ENCODE data around the gene CLNK.

GRCh38 chr4:10579648-10580047 lies 104.9 kb downstream of the CLNK start:
- no peak for TF ChIP-seq EP300 (IDR thresholded peaks at IDR 0.05; ENCODE audit: low read depth)
- TF ChIP-seq, protein P1, sequence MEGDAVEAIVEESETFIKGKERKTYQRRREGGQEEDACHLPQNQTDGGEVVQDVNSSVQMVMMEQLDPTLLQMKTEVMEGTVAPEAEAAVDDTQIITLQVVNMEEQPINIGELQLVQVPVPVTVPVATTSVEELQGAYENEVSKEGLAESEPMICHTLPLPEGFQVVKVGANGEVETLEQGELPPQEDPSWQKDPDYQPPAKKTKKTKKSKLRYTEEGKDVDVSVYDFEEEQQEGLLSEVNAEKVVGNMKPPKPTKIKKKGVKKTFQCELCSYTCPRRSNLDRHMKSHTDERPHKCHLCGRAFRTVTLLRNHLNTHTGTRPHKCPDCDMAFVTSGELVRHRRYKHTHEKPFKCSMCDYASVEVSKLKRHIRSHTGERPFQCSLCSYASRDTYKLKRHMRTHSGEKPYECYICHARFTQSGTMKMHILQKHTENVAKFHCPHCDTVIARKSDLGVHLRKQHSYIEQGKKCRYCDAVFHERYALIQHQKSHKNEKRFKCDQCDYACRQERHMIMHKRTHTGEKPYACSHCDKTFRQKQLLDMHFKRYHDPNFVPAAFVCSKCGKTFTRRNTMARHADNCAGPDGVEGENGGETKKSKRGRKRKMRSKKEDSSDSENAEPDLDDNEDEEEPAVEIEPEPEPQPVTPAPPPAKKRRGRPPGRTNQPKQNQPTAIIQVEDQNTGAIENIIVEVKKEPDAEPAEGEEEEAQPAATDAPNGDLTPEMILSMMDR (IDR thresholded peaks at IDR 0.05) = no peak

Measured in transverse colon (tissue), 3 donors.